ENCODE measurements around the gene FAM131C. TPM values are rescaled to one million over a fixed set of nuclear protein-coding genes. Genes with fewer than 3 reads are reported as not detected.

FAM131C gene
- total RNA-seq, 2 donors from 2014 or later = not detected

- Mint-ChIP-seq H3K4me3 (peak overlapping the region; percentile 49), H3K27ac (peak overlapping the region in 1 of 2 donors; percentile 49), H3K36me3 (no peaks in the 10 kb centered on the region), H3K27me3 (peaks cover 7% of the 10 kb centered on the region in 2 donors), H3K9me3 (no peaks in the 10 kb centered on the region), H3K4me1 (ENCODE audit: low read depth in 2 of 2) (peaks cover 8 to 12% of the 10 kb centered on the region in 2 donors)
- peak; percentile 77 for DNase-seq (ENCODE audit: low spot score)
- ATAC-seq = peak; percentile 72 to 89
Measured at GRCh38 chr1:16078925-16079656, 5.6 kb upstream of the FAM131C start.

- DNase-seq (ENCODE audit: low spot score) = no peak
- Mint-ChIP-seq H3K27ac (peak overlapping the region in 1 of 2 donors; percentile 29), H3K4me1 (ENCODE audit: low read depth in 2 of 2) (peaks cover 13 to 15% of the 10 kb centered on the region in 2 donors), H3K27me3 (peaks cover 10 to 12% of the 10 kb centered on the region in 2 donors), H3K9me3 (no peaks in the 10 kb centered on the region), H3K4me3 (no peak overlapping the region), H3K36me3 (no peaks in the 10 kb centered on the region)
- no peak for ATAC-seq
Measured at GRCh38 chr1:16077406-16078245, 4.2 kb upstream of the FAM131C start.

- H3K27ac Mint-ChIP-seq = peak overlapping the region in 1 of 2 donors; percentile 29
- H3K36me3 Mint-ChIP-seq = no peaks in the 10 kb centered on the region
- no peak overlapping the region for H3K4me3 Mint-ChIP-seq
- peaks cover 12 to 14% of the 10 kb centered on the region in 2 donors for H3K27me3 Mint-ChIP-seq
- no peaks in the 10 kb centered on the region for H3K9me3 Mint-ChIP-seq
- no peak for ATAC-seq
- DNase-seq (ENCODE audit: low spot score) = no peak
- H3K4me1 Mint-ChIP-seq (ENCODE audit: low read depth in 2 of 2) = peaks cover 12 to 13% of the 10 kb centered on the region in 2 donors
Measured at GRCh38 chr1:16076865-16077238, 3.4 kb upstream of the FAM131C start.

GRCh38 chr1:16076031-16076864, 2.8 kb upstream of the FAM131C start:
- no peak overlapping the region for H3K27ac Mint-ChIP-seq
- no peaks in the 10 kb centered on the region for H3K9me3 Mint-ChIP-seq

GRCh38 chr1:16075337-16076030, 2.0 kb upstream of the FAM131C start:
- Mint-ChIP-seq H3K9me3 (no peaks in the 10 kb centered on the region), H3K4me3 (no peak overlapping the region), H3K27ac (no peak overlapping the region), H3K36me3 (no peaks in the 10 kb centered on the region), H3K27me3 (peaks cover 12 to 16% of the 10 kb centered on the region in 2 donors), H3K4me1 (ENCODE audit: low read depth in 2 of 2) (peaks cover 13 to 15% of the 10 kb centered on the region in 2 donors)
- ATAC-seq (no peak), DNase-seq (ENCODE audit: low spot score) (no peak)

More at GRCh38 chr1:16076031-16076864, 2.8 kb upstream of the FAM131C start:
- H3K4me3 Mint-ChIP-seq = no peak overlapping the region
- DNase-seq (ENCODE audit: low spot score) = no peak
- H3K36me3 Mint-ChIP-seq = no peaks in the 10 kb centered on the region
- no peak for ATAC-seq
- H3K27me3 Mint-ChIP-seq = peaks cover 12 to 14% of the 10 kb centered on the region in 2 donors
- H3K4me1 Mint-ChIP-seq (ENCODE audit: low read depth in 2 of 2) = peaks cover 13 to 14% of the 10 kb centered on the region in 2 donors

- ATAC-seq (no peak), DNase-seq (ENCODE audit: low spot score) (no peak)
- Mint-ChIP-seq H3K9me3 (no peaks in the 10 kb centered on the region), H3K4me3 (peak overlapping the region; percentile 67), H3K27ac (no peak overlapping the region), H3K4me1 (ENCODE audit: low read depth in 2 of 2) (peaks cover 18 to 20% of the 10 kb centered on the region in 2 donors), H3K36me3 (no peaks in the 10 kb centered on the region), H3K27me3 (peaks cover 12 to 16% of the 10 kb centered on the region in 2 donors)
Measured at GRCh38 chr1:16074217-16074616, 766 bp upstream of the FAM131C start.

- ATAC-seq (no peak), DNase-seq (ENCODE audit: low spot score) (no peak)
- H3K36me3 Mint-ChIP-seq = no peaks in the 10 kb centered on the region
- H3K9me3 Mint-ChIP-seq = no peaks in the 10 kb centered on the region
- peaks cover 13 to 17% of the 10 kb centered on the region in 2 donors for H3K4me1 Mint-ChIP-seq (ENCODE audit: low read depth in 2 of 2)
- no peak overlapping the region for H3K4me3 Mint-ChIP-seq
- H3K27ac Mint-ChIP-seq = no peak overlapping the region
- H3K27me3 Mint-ChIP-seq = peaks cover 12 to 19% of the 10 kb centered on the region in 2 donors
Measured at GRCh38 chr1:16072616-16073484, 601 bp downstream of the FAM131C start.

GRCh38 chr1:16072095-16072494, 1.4 kb downstream of the FAM131C start:
- Mint-ChIP-seq H3K27ac (no peak overlapping the region), H3K36me3 (no peaks in the 10 kb centered on the region), H3K4me3 (no peak overlapping the region), H3K4me1 (ENCODE audit: low read depth in 2 of 2) (peaks cover 13% of the 10 kb centered on the region in 2 donors), H3K27me3 (peaks cover 12 to 19% of the 10 kb centered on the region in 2 donors), H3K9me3 (no peaks in the 10 kb centered on the region)
- DNase-seq (ENCODE audit: low spot score) (no peak), ATAC-seq (no peak)

GRCh38 chr1:16071614-16072013, 1.8 kb downstream of the FAM131C start:
- Mint-ChIP-seq H3K4me1 (ENCODE audit: low read depth in 2 of 2) (peaks cover 13% of the 10 kb centered on the region in 2 donors), H3K27ac (no peak overlapping the region), H3K9me3 (no peaks in the 10 kb centered on the region), H3K36me3 (no peaks in the 10 kb centered on the region), H3K4me3 (no peak overlapping the region), H3K27me3 (peaks cover 12 to 19% of the 10 kb centered on the region in 2 donors)
- ATAC-seq (no peak), DNase-seq (ENCODE audit: low spot score) (no peak)

GRCh38 chr1:16070640-16071355, 2.7 kb downstream of the FAM131C start:
- DNase-seq (ENCODE audit: low spot score) (no peak), ATAC-seq (no peak)
- no peak overlapping the region for H3K4me3 Mint-ChIP-seq
- no peak overlapping the region for H3K27ac Mint-ChIP-seq
- peaks cover 12 to 17% of the 10 kb centered on the region in 2 donors for H3K27me3 Mint-ChIP-seq
- H3K4me1 Mint-ChIP-seq (ENCODE audit: low read depth in 2 of 2) = peaks cover 13% of the 10 kb centered on the region in 2 donors
- H3K9me3 Mint-ChIP-seq = no peaks in the 10 kb centered on the region
- H3K36me3 Mint-ChIP-seq = no peaks in the 10 kb centered on the region

- DNase-seq (ENCODE audit: low spot score) (no peak), ATAC-seq (no peak)
- Mint-ChIP-seq H3K27ac (no peak overlapping the region), H3K27me3 (peaks cover 15 to 28% of the 10 kb centered on the region in 2 donors), H3K4me1 (ENCODE audit: low read depth in 2 of 2) (peaks cover 17 to 31% of the 10 kb centered on the region in 2 donors), H3K36me3 (no peaks in the 10 kb centered on the region), H3K4me3 (no peak overlapping the region), H3K9me3 (no peaks in the 10 kb centered on the region)
Measured at GRCh38 chr1:16068356-16069270, 4.8 kb downstream of the FAM131C start.

Measured in natural killer cell treated with Interleukin-12 subunit alpha and Interleukin-12 subunit beta and Interleukin-15 and Interleukin-18, amount 100 ng/mL, for 72 hours (primary cell).